Panc1 (cell line): ENCODE measurements around the gene KRTAP5-3. TPM values are rescaled to one million over a fixed set of nuclear protein-coding genes. Genes with fewer than 3 reads are reported as not detected.

Source experiments
- ATAC-seq: fragments of 200-7000 bp; cut with Tn5 transposase; 2 replicates; pipeline ENCODE4 v1.9.1; 2020; ENCODE audit warnings: mild to moderate bottlenecking, moderate library complexity
- BruUV-seq: library from RNA; stranded (reverse); fragments of 400-500 nt; replicated peaks from 2 replicates; lab custom pipeline; 2021; lab: Mats Ljungman, UMichigan
- CTCF ChIA-PET: fragments of 300-600 bp; sonication (Branson Sonifier 250); formaldehyde crosslinking; loops from one replicate; lab custom pipeline; 2022; ENCODE audit warnings: antibody characterized with exemption; lab: Charles Lee
- POLR2A ChIA-PET: fragments of 300-600 bp; sonication (Branson Sonifier 250); formaldehyde crosslinking; loops from one replicate; lab custom pipeline; 2022; ENCODE audit warnings: antibody characterized with exemption; lab: Charles Lee
- DNase-seq: peaks from one replicate; pipeline ENCODE4 v3.0.0-alpha.2; 2010; ENCODE audit warnings: low read depth, low spot score
- H3K27ac ChIP-seq: 2 replicates; pipeline ENCODE4 v1.5.1; 2011; ENCODE audit warnings: mild to moderate bottlenecking, low read length, inconsistent platforms
- H3K27me3 ChIP-seq: fragments of 200-500 bp; sonication (Bioruptor generic); 2 replicates; pipeline ENCODE4 v1.6.0; 2014; ENCODE audit warnings: low read length, inconsistent platforms; ENCODE audit not compliant: control insufficient read depth, insufficient read depth
- H3K36me3 ChIP-seq: fragments of 200-500 bp; sonication (Bioruptor generic); 2 replicates; pipeline ENCODE4 v1.5.1; 2014; ENCODE audit warnings: inconsistent platforms, mild to moderate bottlenecking, low read length, moderate library complexity; ENCODE audit not compliant: control insufficient read depth, insufficient read depth
- H3K4me1 ChIP-seq: 2 replicates; pipeline ENCODE4 v1.5.1; 2011; ENCODE audit warnings: inconsistent platforms, mild to moderate bottlenecking, low read length, moderate library complexity; ENCODE audit not compliant: control insufficient read depth, insufficient read depth
- H3K4me3 ChIP-seq, 2 experiments: 2 replicates each; pipeline ENCODE4 v1.5.1; 2011 to 2012; ENCODE audit warnings: low read depth in 2 of 2, low read length in 2 of 2, mild to moderate bottlenecking in 2 of 2, inconsistent platforms in 1 of 2, moderate library complexity in 1 of 2
- H3K9me3 ChIP-seq: fragments of 200-500 bp; sonication (Bioruptor generic); 2 replicates; pipeline ENCODE4 v1.5.1; 2014; ENCODE audit warnings: low read depth, mild to moderate bottlenecking, inconsistent platforms, low read length, moderate library complexity; ENCODE audit not compliant: control insufficient read depth, insufficient read depth
- POLR2AphosphoS5 ChIP-seq: IDR thresholded peaks from 2 replicates; pipeline ENCODE4 v1.6.1; 2012; ENCODE audit warnings: mild to moderate bottlenecking, low read depth, low read length, moderate library complexity
- SIN3A ChIP-seq: IDR thresholded peaks from 2 replicates; pipeline ENCODE4 v1.6.1; 2012; ENCODE audit warnings: low read depth, mild to moderate bottlenecking, low read length, moderate library complexity, borderline replicate concordance; ENCODE audit not compliant: insufficient read depth
- TCF7L2 ChIP-seq: IDR thresholded peaks from 2 replicates; pipeline ENCODE4 v1.6.1; 2011; ENCODE audit warnings: mild to moderate bottlenecking, low read depth, low read length, inconsistent platforms
- in situ Hi-C: cut with HindIII; loops from 2 replicates; pipeline ENCODE4 v1.10.0; 2016; ENCODE audit warnings: low sequenced_read_pairs, low pct_unique_long_range_greater_than_20kb
- intact Hi-C: fragments of 100-400 bp; cut with micrococcal nuclease; formaldehyde crosslinking; loops from one replicate; pipeline ENCODE4 v1.10.0; 2022; ENCODE audit not compliant: unreplicated experiment
- total RNA-seq: library from RNA; stranded (reverse); gene quantifications from one replicate; pipeline ENCODE4 v1.2.1, GENCODE V29; 2021; ENCODE audit not compliant: unreplicated experiment
- TF ChIP-seq, protein P1 (sequence below), 2 experiments: IDR thresholded peaks; 2 replicates each; pipeline ENCODE4 v1.6.1; 2011 to 2012; ENCODE audit warnings: low read depth in 2 of 2, control low read depth in 1 of 2, low read length in 1 of 2, mild to moderate bottlenecking in 1 of 2, moderate library complexity in 1 of 2; ENCODE audit not compliant: insufficient read depth in 1 of 2
- TF ChIP-seq, protein P2 (sequence below): fragments of 450-650 bp; IDR thresholded peaks from 2 replicates; pipeline ENCODE4 v1.5.1; 2017; ENCODE audit warnings: mild to moderate bottlenecking

The KRTAP5-3 gene
- total RNA-seq, 1 experiment from 2014 or later: not detected

DNA sequence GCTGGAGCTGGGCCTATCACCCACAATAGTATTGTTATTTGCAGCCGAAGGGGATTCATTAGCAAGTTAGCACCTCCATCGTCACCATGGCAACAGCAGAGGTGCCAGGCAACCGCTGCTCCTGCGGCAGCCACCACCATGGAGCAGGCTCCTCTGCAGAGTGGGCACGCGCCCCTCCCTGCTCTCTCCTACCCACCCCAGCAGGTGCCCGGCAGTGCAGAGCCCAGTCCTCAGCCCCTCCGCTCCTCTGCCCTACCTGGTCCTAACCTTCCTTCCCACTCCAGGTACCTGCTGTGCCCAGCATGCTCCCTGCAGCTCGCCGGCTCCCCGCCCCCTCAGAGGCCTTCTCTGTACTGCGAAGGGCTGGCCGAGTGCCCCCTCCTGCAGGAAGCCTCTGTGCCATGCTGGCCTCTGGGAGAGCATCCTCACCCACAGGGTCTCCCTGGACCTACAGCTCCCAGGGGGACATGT lies 39.8 kb downstream of the KRTAP5-3 start:
- ATAC-seq: no peak
- BruUV-seq: no TSS peak

DNA sequence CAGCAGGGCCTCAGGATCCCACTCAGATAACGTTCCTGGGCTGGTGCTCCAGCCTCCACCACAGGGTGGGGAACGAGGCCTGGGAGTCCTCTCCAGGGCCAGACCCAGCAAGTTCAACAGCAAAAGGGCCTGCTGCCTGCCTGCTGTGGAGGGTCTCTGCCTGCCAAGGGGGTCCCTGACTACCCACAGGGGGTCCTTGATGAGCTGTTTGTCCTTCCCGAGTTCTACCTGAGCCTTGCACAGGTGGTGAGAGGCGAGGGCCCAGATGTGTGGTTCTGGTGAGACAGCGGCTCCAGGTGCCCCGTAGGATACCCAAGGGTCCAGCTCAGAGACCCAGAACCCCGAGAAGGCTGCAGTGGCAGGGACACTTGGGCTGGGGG lies 40.6 kb downstream of the KRTAP5-3 start:
- H3K36me3 ChIP-seq: no peaks in the 10 kb centered on the region
- in situ Hi-C loops: no loop called here
- H3K27me3 ChIP-seq: no peaks in the 10 kb centered on the region; the same call in 1 of the 2 replicates
- H3K4me3 ChIP-seq: no peak overlapping the region
- intact Hi-C loops: no loop called here
- BruUV-seq: no TSS peak
- no peak for DNase-seq
- H3K4me1 ChIP-seq: peaks cover 9% of the 10 kb centered on the region
- POLR2A ChIA-PET: no interaction called here
- no peaks in the 10 kb centered on the region for H3K9me3 ChIP-seq
- no peak for ATAC-seq
- CTCF ChIA-PET: interaction anchor here (0.6 to 1.9 kb wide), 2 partner anchors 13 to 21 kb away, joined by 3 to 8 read pairs; no protein-coding TSS in a partner anchor
- TF ChIP-seq POLR2AphosphoS5: no peak
- TF ChIP-seq TCF7L2: no peak
- no peak overlapping the region for H3K27ac ChIP-seq

More for the DNA sequence above, 39.8 kb downstream of the KRTAP5-3 start:
- in situ Hi-C loops: no loop called here
- Histone ChIP-seq H3K27me3 (no peaks in the 10 kb centered on the region; the same call in 1 of the 2 replicates), H3K4me1 (peaks cover 14% of the 10 kb centered on the region), H3K9me3 (no peaks in the 10 kb centered on the region), H3K27ac (no peak overlapping the region), H3K36me3 (no peaks in the 10 kb centered on the region), H3K4me3 (no peak overlapping the region)
- ChIA-PET CTCF (interaction anchor here (1.9 kb wide), 1 partner anchor 22 kb away, joined by 8 read pairs; no protein-coding TSS in a partner anchor), POLR2A (interaction anchor here (0.6 kb wide), 1 partner anchor 107 kb away, joined by 3 read pairs; no protein-coding TSS in a partner anchor)
- intact Hi-C loops: no loop called here
- TF ChIP-seq SIN3A (no peak), TCF7L2 (no peak), POLR2AphosphoS5 (no peak)
- TF ChIP-seq, protein P1, sequence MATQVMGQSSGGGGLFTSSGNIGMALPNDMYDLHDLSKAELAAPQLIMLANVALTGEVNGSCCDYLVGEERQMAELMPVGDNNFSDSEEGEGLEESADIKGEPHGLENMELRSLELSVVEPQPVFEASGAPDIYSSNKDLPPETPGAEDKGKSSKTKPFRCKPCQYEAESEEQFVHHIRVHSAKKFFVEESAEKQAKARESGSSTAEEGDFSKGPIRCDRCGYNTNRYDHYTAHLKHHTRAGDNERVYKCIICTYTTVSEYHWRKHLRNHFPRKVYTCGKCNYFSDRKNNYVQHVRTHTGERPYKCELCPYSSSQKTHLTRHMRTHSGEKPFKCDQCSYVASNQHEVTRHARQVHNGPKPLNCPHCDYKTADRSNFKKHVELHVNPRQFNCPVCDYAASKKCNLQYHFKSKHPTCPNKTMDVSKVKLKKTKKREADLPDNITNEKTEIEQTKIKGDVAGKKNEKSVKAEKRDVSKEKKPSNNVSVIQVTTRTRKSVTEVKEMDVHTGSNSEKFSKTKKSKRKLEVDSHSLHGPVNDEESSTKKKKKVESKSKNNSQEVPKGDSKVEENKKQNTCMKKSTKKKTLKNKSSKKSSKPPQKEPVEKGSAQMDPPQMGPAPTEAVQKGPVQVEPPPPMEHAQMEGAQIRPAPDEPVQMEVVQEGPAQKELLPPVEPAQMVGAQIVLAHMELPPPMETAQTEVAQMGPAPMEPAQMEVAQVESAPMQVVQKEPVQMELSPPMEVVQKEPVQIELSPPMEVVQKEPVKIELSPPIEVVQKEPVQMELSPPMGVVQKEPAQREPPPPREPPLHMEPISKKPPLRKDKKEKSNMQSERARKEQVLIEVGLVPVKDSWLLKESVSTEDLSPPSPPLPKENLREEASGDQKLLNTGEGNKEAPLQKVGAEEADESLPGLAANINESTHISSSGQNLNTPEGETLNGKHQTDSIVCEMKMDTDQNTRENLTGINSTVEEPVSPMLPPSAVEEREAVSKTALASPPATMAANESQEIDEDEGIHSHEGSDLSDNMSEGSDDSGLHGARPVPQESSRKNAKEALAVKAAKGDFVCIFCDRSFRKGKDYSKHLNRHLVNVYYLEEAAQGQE (IDR thresholded peaks at IDR 0.05; ENCODE audit: insufficient read depth in 1 of 2, low read depth in 2 of 2, low read length in 1 of 2): no peak
- TF ChIP-seq, protein P2, sequence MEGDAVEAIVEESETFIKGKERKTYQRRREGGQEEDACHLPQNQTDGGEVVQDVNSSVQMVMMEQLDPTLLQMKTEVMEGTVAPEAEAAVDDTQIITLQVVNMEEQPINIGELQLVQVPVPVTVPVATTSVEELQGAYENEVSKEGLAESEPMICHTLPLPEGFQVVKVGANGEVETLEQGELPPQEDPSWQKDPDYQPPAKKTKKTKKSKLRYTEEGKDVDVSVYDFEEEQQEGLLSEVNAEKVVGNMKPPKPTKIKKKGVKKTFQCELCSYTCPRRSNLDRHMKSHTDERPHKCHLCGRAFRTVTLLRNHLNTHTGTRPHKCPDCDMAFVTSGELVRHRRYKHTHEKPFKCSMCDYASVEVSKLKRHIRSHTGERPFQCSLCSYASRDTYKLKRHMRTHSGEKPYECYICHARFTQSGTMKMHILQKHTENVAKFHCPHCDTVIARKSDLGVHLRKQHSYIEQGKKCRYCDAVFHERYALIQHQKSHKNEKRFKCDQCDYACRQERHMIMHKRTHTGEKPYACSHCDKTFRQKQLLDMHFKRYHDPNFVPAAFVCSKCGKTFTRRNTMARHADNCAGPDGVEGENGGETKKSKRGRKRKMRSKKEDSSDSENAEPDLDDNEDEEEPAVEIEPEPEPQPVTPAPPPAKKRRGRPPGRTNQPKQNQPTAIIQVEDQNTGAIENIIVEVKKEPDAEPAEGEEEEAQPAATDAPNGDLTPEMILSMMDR: no peak
- DNase-seq: no peak

DNA sequence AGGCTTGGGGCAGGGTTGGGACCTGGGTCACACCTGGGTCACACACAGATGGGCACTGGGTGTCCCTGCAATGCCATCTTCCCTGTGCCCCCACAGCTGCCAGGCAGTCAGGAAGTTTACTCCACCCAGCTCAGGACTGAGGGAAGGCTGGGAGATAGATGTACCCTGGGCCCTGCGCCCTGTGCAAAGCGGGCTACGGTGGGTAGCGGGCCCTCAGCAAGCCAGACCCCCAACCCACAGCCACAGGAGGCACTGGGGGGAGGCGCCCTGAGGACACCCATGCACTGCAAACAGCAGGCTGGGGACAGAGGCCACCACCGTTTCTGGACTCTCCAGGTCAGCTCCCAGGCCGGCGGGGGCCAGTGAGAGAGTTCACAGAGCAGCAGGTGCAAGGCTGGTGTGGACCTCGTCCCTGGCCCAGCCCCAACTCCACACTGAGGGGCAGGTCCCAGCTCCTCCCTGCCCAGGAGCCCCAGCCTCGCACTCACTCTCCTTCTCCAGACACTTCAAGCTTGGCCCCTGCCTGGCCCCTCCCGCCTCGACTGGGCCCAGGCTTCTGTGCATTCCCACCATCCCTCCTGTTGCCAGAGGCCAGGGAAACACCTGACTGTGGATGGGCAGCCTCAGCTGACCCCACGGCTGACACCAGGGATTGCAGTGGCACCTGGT lies 41.1 kb downstream of the KRTAP5-3 start:
- Histone ChIP-seq H3K36me3 (no peaks in the 10 kb centered on the region), H3K9me3 (no peaks in the 10 kb centered on the region), H3K4me1 (peaks cover 9% of the 10 kb centered on the region), H3K27ac (no peak overlapping the region), H3K27me3 (no peaks in the 10 kb centered on the region), H3K4me3 (no peak overlapping the region)
- ChIA-PET POLR2A (no interaction called here), CTCF (interaction anchor here (0.6 to 1.9 kb wide), 2 partner anchors 12 to 20 kb away, joined by 3 to 8 read pairs; no protein-coding TSS in a partner anchor)
- ATAC-seq (no peak), DNase-seq (no peak)
- intact Hi-C loops: no loop called here
- no peak for TF ChIP-seq TCF7L2
- TF ChIP-seq, protein P1 (IDR thresholded peaks at IDR 0.05; ENCODE audit: insufficient read depth in 1 of 2, low read depth in 2 of 2, low read length in 1 of 2): no peak
- no peak for TF ChIP-seq SIN3A
- TF ChIP-seq, protein P2: peak; percentile 58; the same call in 1 of the 2 replicates
- in situ Hi-C loops: no loop called here
- no TSS peak for BruUV-seq
